ENCODE results near the gene PTPRA. TPM values are rescaled to one million over a fixed set of nuclear protein-coding genes. Genes with fewer than 3 reads are reported as not detected.
A peak's percentile ranks its signal among the peaks of the same experiment; 100 is the strongest.

Gene PTPRA
- total RNA-seq, 1 experiment from 2014 or later = 45.2 TPM

GRCh38 chr20:3047486-3048419 lies 174.5 kb downstream of the PTPRA start:
- H3K4me2 ChIP-seq (ENCODE audit: insufficient read depth, insufficient read length, low read length) = peak overlapping the region; percentile 85
- no peak overlapping the region for H4K8ac ChIP-seq (replicated peaks; ENCODE audit: insufficient read length, low read depth, low read length)
- no peak overlapping the region for H2AK5ac ChIP-seq (ENCODE audit: insufficient read length, low read length)
- no peak overlapping the region for H3T11ph ChIP-seq (ENCODE audit: low read length)
- WGBS (ENCODE audit: extremely low coverage, insufficient read length, low lambda C conversion rate) = no CpG with 5 or more reads among the region's 14 CpGs
- no peak overlapping the region for H2BK20ac ChIP-seq (ENCODE audit: low read depth, low read length, poor library complexity, severe bottlenecking)
- Mint-ChIP-seq H3K36me3 (ENCODE audit: insufficient read depth in 1 of 3, low read depth in 3 of 3) (peaks cover 19 to 38% (median 28%) of the 10 kb centered on the region in 3 experiments), H3K27me3 (ENCODE audit: low read depth) (no peaks in the 10 kb centered on the region; the same call in 1 of the 2 replicates), H3K27ac (peak overlapping the region in 1 of 3 experiments; percentile 65; a peak in 1 of 7 replicates), H3K9me3 (no peaks in the 10 kb centered on the region), H3K4me3 (peak overlapping the region; percentile 94 to 95), H3K4me1 (peaks cover 10 to 11% of the 10 kb centered on the region in 2 experiments)
- no peak overlapping the region for H2BK15ac ChIP-seq (ENCODE audit: low read depth, low read length)
- H2BK12ac ChIP-seq (ENCODE audit: insufficient read length, low read depth, low read length) = no peak overlapping the region
- H2BK120ac ChIP-seq (ENCODE audit: low read depth, low read length, poor library complexity, severe bottlenecking) = no peak overlapping the region
- no peaks in the 10 kb centered on the region for H3K79me1 ChIP-seq (ENCODE audit: insufficient read depth, low read depth, low read length, poor library complexity, severe bottlenecking)
- no peak overlapping the region for H4K91ac ChIP-seq (ENCODE audit: insufficient read length, low read depth, low read length)
- TF ChIP-seq CTCF (conservative IDR thresholded peaks at IDR 0.05) = no peak
- H3K9me3 ChIP-seq (ENCODE audit: control insufficient read depth, low read depth, low read length) = no peaks in the 10 kb centered on the region
- H3K14ac ChIP-seq (ENCODE audit: insufficient read depth, low read length) = no peak overlapping the region
- DNase-seq = no peak
- no peak overlapping the region for H3K56ac ChIP-seq (ENCODE audit: insufficient read length, low read depth, low read length)
- H3K23ac ChIP-seq (ENCODE audit: insufficient read length, low read depth, low read length) = no peak overlapping the region
- no peak overlapping the region for H4K5ac ChIP-seq (ENCODE audit: insufficient read length, low read depth, low read length)
- no peaks in the 10 kb centered on the region for H4K20me1 ChIP-seq (ENCODE audit: control insufficient read depth, insufficient read depth, insufficient read length)
- no peaks in the 10 kb centered on the region for H3K27me3 ChIP-seq (ENCODE audit: insufficient read depth, low read length)
- no peaks in the 10 kb centered on the region; the same call in 1 of the 2 replicates for H3K79me2 ChIP-seq (ENCODE audit: insufficient read depth, low read length)
- H3K18ac ChIP-seq (ENCODE audit: insufficient read length, low read depth, low read length) = no peak overlapping the region
- H3K9ac ChIP-seq (ENCODE audit: extremely low read depth, insufficient read length, low read length) = no peak overlapping the region
- H2BK5ac ChIP-seq (ENCODE audit: insufficient read length, low read length) = no peak overlapping the region
- H3K23me2 ChIP-seq (ENCODE audit: insufficient read length, low read depth, low read length, poor library complexity, severe bottlenecking) = peaks cover 13% of the 10 kb centered on the region
- no peak overlapping the region for H2AFZ ChIP-seq (ENCODE audit: low read length)
- H3K4ac ChIP-seq (ENCODE audit: low read depth, low read length) = no peak overlapping the region
- no peak overlapping the region for H3K27ac ChIP-seq (ENCODE audit: insufficient read length, low read depth, low read length)
- H3K4me1 ChIP-seq (ENCODE audit: insufficient read depth, low read length) = peaks cover 5% of the 10 kb centered on the region; the same call in 1 of the 2 replicates
